Astrocyte (in vitro differentiated cells and primary cell): ENCODE data around the gene HSD17B11. TPM values are rescaled to one million over a fixed set of nuclear protein-coding genes. Genes with fewer than 3 reads are reported as not detected.
"Not testable (repeated sequence)": the region's sequence is repeated elsewhere in the genome, so short reads cannot be mapped to it uniquely, and the experiment has no call there.

Source experiments
- DNase-seq: peaks from one replicate; pipeline ENCODE4 v3.0.0-alpha.2; 2010; ENCODE audit warnings: low read depth
- FAIRE-seq: peaks from 2 replicates; lab custom pipeline; 2011; peaks lifted over from hg19 to GRCh38; lab: Jason Lieb, UNC
- H2AFZ ChIP-seq: 2 replicates; pipeline ENCODE4 v1.6.0; 2012; ENCODE audit warnings: low read depth, low read length, inconsistent platforms
- H3K27ac ChIP-seq: 2 replicates; pipeline ENCODE4 v1.5.1; 2011; ENCODE audit warnings: low read depth, low read length, inconsistent platforms
- H3K27me3 ChIP-seq: 2 replicates; pipeline ENCODE4 v1.6.0; 2011; ENCODE audit warnings: low read length, inconsistent platforms; ENCODE audit not compliant: insufficient read depth
- H3K36me3 ChIP-seq: 2 replicates; pipeline ENCODE4 v1.5.1; 2011; ENCODE audit warnings: low read length, inconsistent platforms; ENCODE audit not compliant: insufficient read depth
- H3K4me1 ChIP-seq: 2 replicates; pipeline ENCODE4 v1.5.1; 2011; ENCODE audit warnings: low read length, inconsistent platforms; ENCODE audit not compliant: insufficient read depth
- H3K4me2 ChIP-seq: 2 replicates; pipeline ENCODE4 v1.6.0; 2012; ENCODE audit warnings: low read length, inconsistent platforms
- H3K4me3 ChIP-seq: 2 replicates; pipeline ENCODE4 v1.5.1; 2011; ENCODE audit warnings: low read depth, mild to moderate bottlenecking, low read length, inconsistent platforms; ENCODE audit not compliant: insufficient read depth
- H3K79me2 ChIP-seq: 2 replicates; pipeline ENCODE4 v1.6.0; 2012; ENCODE audit warnings: mild to moderate bottlenecking, low read length, inconsistent platforms; ENCODE audit not compliant: insufficient read depth
- H3K9ac ChIP-seq: 2 replicates; pipeline ENCODE4 v1.6.0; 2012; ENCODE audit warnings: mild to moderate bottlenecking, low read length, inconsistent platforms
- H3K9me3 ChIP-seq: 2 replicates; pipeline ENCODE4 v1.5.1; 2012; ENCODE audit warnings: low read depth, mild to moderate bottlenecking, low read length, inconsistent platforms; ENCODE audit not compliant: insufficient read depth
- H4K20me1 ChIP-seq: 2 replicates; pipeline ENCODE4 v1.6.0; 2012; ENCODE audit warnings: low read length, inconsistent platforms; ENCODE audit not compliant: insufficient read depth
- H3K27ac Mint-ChIP-seq: one replicate; pipeline ENCODE4 v1.8.0; 2021; ENCODE audit warnings: mild to moderate bottlenecking, mixed read lengths; ENCODE audit not compliant: unreplicated experiment
- H3K27me3 Mint-ChIP-seq: one replicate; pipeline ENCODE4 v1.8.0; 2021; ENCODE audit warnings: low read depth, mixed read lengths; ENCODE audit not compliant: unreplicated experiment
- H3K36me3 Mint-ChIP-seq: one replicate; pipeline ENCODE4 v1.8.0; 2021; ENCODE audit warnings: low read depth, mixed read lengths; ENCODE audit not compliant: unreplicated experiment
- H3K4me1 Mint-ChIP-seq: one replicate; pipeline ENCODE4 v1.8.0; 2021; ENCODE audit warnings: low read depth, mixed read lengths; ENCODE audit not compliant: unreplicated experiment
- H3K4me3 Mint-ChIP-seq: one replicate; pipeline ENCODE4 v1.8.0; 2021; ENCODE audit warnings: mild to moderate bottlenecking, moderate library complexity, mixed read lengths; ENCODE audit not compliant: unreplicated experiment
- H3K9me3 Mint-ChIP-seq: one replicate; pipeline ENCODE4 v1.8.0; 2021; ENCODE audit warnings: mild to moderate bottlenecking, mixed read lengths; ENCODE audit not compliant: unreplicated experiment
- EZH2 ChIP-seq: IDR thresholded peaks from 2 replicates; pipeline ENCODE4 v1.6.1; 2012; ENCODE audit warnings: mild to moderate bottlenecking, low read length, inconsistent platforms; ENCODE audit not compliant: insufficient read depth
- microRNA-seq: library from miRNA; unstranded; fragments of <30 nt; microRNA quantifications from one replicate; pipeline ENCODE4 v1.2.0, GENCODE V29; 2020
- total RNA-seq: library from RNA; stranded (reverse); gene quantifications from 2 replicates; pipeline ENCODE4 v1.2.1, GENCODE V29; 2021
- TF ChIP-seq, protein P1 (sequence below): IDR thresholded peaks from 2 replicates; pipeline ENCODE4 v1.5.1; 2011; ENCODE audit warnings: low read depth, mild to moderate bottlenecking, inconsistent platforms, low read length, moderate library complexity; ENCODE audit not compliant: insufficient read depth

The HSD17B11 gene
- total RNA-seq, 1 donor from 2014 or later, result 34.0 TPM

DNA sequence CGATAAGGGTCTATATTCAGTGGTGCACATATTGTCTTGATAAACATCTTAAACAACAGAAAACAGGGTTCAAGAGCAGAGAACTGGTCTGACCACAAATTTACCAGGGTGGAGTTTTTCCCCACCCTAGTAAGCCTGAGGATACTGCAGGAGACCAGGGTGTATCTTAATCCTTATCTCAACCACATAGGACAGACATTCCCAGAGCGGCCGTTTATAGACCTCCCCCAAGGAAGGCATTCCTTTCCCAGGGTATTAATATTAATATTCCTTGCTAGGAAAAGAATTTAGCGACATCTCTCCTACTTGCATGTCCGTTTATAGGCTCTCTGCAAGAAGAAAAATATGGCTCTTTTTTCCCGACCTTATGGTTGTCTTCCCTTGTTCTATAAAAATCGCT lies 97.1 kb downstream of the HSD17B11 start:
- not testable (repeated sequence) for H3K9me3 Mint-ChIP-seq, H3K9me3 ChIP-seq, H3K79me2 ChIP-seq, H3K27me3 Mint-ChIP-seq, FAIRE-seq, H3K4me1 ChIP-seq, H2AFZ ChIP-seq, H3K36me3 Mint-ChIP-seq, H3K27ac ChIP-seq, H3K4me3 Mint-ChIP-seq, H3K27ac Mint-ChIP-seq, H3K4me2 ChIP-seq, H3K4me1 Mint-ChIP-seq, H3K27me3 ChIP-seq, H3K36me3 ChIP-seq, DNase-seq, H4K20me1 ChIP-seq, H3K9ac ChIP-seq, H3K4me3 ChIP-seq

DNA sequence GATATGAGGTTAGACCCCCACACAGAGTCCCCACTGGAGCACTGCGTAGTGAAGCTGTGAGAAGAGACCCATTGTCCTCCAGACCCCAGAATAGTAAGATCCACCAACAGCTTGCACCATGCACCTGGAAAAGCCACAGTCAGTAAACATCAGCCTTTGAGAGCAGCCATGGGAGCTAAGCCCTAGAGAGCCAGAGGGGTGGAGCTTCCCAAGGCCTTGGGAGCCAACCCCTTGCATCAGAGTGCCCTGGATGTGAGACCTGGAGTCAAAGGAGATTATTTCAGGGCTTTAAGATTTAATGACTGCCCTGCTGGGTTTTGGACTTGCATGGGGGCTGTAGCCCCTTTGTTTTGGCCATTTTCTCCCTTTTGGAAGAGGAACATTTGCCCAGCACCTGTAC lies 104.0 kb downstream of the HSD17B11 start:
- peaks cover 17% of the 10 kb centered on the region for H3K9me3 Mint-ChIP-seq
- H4K20me1 ChIP-seq, result no peaks in the 10 kb centered on the region
- no peaks in the 10 kb centered on the region for H3K79me2 ChIP-seq
- no peaks in the 10 kb centered on the region for H3K4me1 Mint-ChIP-seq
- no peak overlapping the region for H3K4me3 Mint-ChIP-seq
- no peak for TF ChIP-seq EZH2
- TF ChIP-seq, protein P1, sequence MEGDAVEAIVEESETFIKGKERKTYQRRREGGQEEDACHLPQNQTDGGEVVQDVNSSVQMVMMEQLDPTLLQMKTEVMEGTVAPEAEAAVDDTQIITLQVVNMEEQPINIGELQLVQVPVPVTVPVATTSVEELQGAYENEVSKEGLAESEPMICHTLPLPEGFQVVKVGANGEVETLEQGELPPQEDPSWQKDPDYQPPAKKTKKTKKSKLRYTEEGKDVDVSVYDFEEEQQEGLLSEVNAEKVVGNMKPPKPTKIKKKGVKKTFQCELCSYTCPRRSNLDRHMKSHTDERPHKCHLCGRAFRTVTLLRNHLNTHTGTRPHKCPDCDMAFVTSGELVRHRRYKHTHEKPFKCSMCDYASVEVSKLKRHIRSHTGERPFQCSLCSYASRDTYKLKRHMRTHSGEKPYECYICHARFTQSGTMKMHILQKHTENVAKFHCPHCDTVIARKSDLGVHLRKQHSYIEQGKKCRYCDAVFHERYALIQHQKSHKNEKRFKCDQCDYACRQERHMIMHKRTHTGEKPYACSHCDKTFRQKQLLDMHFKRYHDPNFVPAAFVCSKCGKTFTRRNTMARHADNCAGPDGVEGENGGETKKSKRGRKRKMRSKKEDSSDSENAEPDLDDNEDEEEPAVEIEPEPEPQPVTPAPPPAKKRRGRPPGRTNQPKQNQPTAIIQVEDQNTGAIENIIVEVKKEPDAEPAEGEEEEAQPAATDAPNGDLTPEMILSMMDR, result no peak
- H3K36me3 Mint-ChIP-seq, result no peaks in the 10 kb centered on the region
- H3K27ac ChIP-seq, result no peak overlapping the region
- H3K4me3 ChIP-seq, result no peak overlapping the region
- no peak for FAIRE-seq
- H3K4me1 ChIP-seq, result no peaks in the 10 kb centered on the region
- no peak overlapping the region for H3K4me2 ChIP-seq
- H3K9me3 ChIP-seq, result no peaks in the 10 kb centered on the region
- H3K27me3 Mint-ChIP-seq, result no peaks in the 10 kb centered on the region
- DNase-seq, result no peak
- no peaks in the 10 kb centered on the region for H3K36me3 ChIP-seq
- no peak overlapping the region for H3K9ac ChIP-seq
- H3K27me3 ChIP-seq, result no peaks in the 10 kb centered on the region
- H3K27ac Mint-ChIP-seq, result no peak overlapping the region
- no peak overlapping the region for H2AFZ ChIP-seq

Small RNA genes lying within 50 kb of the gene (microRNA-seq; reads per million reads assigned to microRNA genes)
- not detected for gene MIR5705

Other genes with a start within 250 kb of the HSD17B11 start
- gene KLHL8, start 170.6 kb downstream of the HSD17B11 start, total RNA-seq, result 11.8 and 12.4 TPM in 2 replicates
- 0.09 TPM in 1 of 2 replicates, not detected in the other for gene HSD17B13, start 68.3 kb downstream of the HSD17B11 start, total RNA-seq
- 31.9 and 33.7 TPM in 2 replicates for gene NUDT9, start 31.4 kb upstream of the HSD17B11 start, total RNA-seq
- 0.25 and 0.34 TPM in 2 replicates for gene SPARCL1, start 138.2 kb upstream of the HSD17B11 start, total RNA-seq
- gene DSPP, start 217.3 kb upstream of the HSD17B11 start, total RNA-seq, result not detected in 2 replicates